GM13976 (cell line): ENCODE measurements around the gene CHAD.

Experiments
- DNase-seq: peaks from one replicate; pipeline ENCODE4 v3.0.0; 2012; ENCODE audit warnings: low spot score
- in situ Hi-C: fragments of 300-500 bp; cut with MboI; formaldehyde crosslinking; loops from one replicate; pipeline ENCODE4 v1.12.0; 2022; ENCODE audit warnings: low sequenced_read_pairs, mixed read lengths, inconsistent platforms; ENCODE audit not compliant: unreplicated experiment
- TF ChIP-seq, protein P1 (sequence below): IDR thresholded peaks from 2 replicates; pipeline ENCODE4 v1.5.1; 2012; ENCODE audit warnings: borderline replicate concordance, mild to moderate bottlenecking; ENCODE audit not compliant: insufficient read depth; ENCODE audit errors: extremely low read depth, missing control alignments, control extremely low read depth

The CHAD gene

DNA sequence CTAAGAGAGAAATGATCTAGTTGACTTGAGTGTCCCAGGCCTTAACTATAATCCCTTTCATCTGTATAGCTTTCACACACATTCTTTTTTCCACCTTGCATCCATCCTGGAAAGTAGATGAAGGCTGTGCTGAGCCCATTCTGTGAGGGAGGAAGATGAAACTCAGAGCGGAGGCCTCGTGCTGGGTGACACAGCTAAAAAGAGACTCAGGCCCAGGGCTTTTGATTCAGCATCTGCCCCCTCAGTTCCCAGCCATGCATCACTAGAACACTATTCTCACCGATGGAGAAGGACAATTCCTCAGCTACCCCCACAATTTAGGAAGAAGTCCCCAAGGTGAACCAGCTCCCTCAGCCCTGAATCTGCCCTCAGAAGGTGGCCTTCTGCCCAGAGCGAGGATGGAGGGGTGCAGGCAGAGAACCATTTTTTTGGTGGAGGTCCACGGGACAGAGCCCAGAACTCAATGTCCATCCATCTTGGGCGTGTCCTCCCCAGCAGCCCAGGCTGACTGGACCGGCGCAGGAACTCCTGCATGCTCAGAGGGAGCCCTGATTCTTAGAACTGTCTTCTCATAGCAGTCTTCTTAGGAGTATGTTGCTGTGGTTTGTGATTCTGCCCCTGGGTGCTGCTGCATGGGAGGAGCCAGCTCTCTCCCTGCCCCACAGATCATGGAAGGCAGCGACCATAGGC lies 33.8 kb upstream of the CHAD start:
- TF ChIP-seq, protein P1, sequence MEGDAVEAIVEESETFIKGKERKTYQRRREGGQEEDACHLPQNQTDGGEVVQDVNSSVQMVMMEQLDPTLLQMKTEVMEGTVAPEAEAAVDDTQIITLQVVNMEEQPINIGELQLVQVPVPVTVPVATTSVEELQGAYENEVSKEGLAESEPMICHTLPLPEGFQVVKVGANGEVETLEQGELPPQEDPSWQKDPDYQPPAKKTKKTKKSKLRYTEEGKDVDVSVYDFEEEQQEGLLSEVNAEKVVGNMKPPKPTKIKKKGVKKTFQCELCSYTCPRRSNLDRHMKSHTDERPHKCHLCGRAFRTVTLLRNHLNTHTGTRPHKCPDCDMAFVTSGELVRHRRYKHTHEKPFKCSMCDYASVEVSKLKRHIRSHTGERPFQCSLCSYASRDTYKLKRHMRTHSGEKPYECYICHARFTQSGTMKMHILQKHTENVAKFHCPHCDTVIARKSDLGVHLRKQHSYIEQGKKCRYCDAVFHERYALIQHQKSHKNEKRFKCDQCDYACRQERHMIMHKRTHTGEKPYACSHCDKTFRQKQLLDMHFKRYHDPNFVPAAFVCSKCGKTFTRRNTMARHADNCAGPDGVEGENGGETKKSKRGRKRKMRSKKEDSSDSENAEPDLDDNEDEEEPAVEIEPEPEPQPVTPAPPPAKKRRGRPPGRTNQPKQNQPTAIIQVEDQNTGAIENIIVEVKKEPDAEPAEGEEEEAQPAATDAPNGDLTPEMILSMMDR: no peak
- in situ Hi-C loops: no loop called here
- no peak for DNase-seq

DNA sequence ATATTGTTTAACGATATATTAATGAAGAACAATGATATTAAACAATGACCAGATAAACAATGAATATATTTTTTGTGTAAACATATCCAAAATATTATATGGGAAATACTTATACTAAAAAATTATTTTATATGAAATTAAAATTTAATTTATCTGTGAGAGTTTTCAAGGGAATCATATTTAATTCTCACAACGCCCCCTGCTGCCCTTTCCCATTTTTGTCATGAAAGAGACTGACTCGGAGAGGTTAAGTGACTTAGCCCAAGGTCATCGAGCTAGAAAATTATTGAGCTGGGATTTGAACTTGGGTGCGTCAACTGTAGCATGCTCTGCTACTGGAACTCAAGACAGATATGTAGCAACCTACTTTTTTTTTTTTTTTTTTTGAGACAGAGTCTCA lies 32.4 kb upstream of the CHAD start:
- DNase-seq: no peak
- TF ChIP-seq, protein P1: no peak
- in situ Hi-C loops: no loop called here

DNA sequence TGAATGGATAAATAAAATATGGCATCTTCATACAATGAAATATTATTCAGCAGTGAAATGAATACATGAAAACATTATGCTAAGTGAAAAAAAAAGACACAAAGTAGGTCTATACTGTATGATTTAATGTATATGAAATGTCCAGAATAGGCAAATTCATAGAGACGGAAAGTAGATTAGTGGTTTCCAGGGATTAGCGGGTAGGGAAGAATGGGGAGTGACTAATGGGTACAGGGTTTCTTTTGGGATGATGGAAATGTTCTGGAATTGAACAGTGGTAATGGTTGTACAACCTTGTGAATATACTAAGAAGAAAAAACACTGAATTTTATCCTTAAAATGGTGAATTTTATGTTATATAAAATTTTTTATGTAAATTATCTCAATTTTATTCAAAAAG lies 31.0 kb upstream of the CHAD start:
- TF ChIP-seq, protein P1: no peak
- in situ Hi-C loops: no loop called here
- no peak for DNase-seq

DNA sequence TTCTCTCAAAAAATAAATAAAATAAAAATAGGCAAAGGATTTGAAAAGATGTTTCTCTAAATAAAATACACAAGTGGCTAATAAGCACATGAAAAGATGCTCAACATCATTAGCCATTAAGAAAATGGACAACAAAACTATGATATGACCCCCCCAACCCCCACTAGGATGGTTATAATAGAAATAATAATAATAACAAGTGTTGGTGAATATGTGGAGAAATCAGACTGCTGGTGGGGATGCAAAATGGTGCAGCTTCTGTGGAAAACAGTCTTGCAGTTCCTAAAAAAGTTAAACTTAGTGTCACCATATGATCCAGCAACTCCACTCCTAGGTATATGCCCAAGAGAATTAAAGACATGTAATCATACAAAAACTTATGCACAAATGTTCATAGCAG lies 30.6 kb upstream of the CHAD start:
- in situ Hi-C loops: no loop called here
- no peak for DNase-seq
- TF ChIP-seq, protein P1: no peak

DNA sequence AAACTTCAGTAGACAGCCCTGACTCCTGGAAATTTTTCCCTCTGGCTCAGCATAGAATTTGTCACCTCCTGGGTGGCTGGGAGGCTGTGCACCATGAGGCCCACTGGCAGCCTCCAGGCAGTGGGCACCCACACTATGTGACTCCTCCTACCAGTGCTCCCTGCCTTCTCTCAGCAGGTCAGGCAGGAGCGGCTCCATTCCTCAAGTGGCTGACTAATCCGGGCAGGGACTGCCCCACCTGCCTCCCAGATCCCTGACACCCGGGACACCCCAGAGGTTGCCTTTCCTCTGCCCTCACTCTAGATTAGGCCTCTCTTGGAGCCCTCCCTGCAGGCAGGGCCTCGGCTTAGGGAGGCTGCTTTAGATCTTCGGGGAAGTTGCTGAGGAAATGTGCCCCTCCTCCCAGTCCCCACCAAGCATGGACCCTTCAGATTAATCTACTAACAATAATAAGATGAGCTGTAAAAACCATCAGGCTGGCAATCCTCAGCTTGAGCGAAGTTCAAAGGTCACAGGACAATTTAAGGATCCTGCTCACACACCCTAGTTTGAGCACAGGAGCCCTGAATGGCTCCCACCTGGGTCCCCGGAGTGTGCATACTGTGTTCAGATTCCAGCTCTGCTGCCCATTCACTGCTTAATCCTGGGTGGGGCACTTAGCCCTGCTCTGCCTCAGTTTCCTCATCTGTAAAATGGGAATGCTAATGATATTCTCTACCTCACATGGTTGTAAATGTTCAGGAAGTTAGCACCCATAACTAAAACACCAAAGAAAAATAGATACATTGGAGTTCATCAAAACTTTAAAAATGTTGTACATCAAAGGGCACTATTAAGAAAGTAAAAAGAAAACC lies 29.6 kb upstream of the CHAD start:
- no peak for DNase-seq
- in situ Hi-C loops: no loop called here
- TF ChIP-seq, protein P1: no peak

GRCh38 chr17:50495918-50496317 lies 27.2 kb upstream of the CHAD start:
- in situ Hi-C loops: no loop called here
- TF ChIP-seq, protein P1: no peak
- no peak for DNase-seq
